ENCODE results near the gene PIN4.

- TF ChIP-seq POLR2A (IDR thresholded peaks at IDR 0.05; ENCODE audit: low read length): no peak
- TF ChIP-seq GATA1 (IDR thresholded peaks at IDR 0.05; ENCODE audit: low read depth, low read length): no peak
Observed at GRCh38 chrX:72245461-72246089, 64.0 kb downstream of the PIN4 start.
